ENCODE measurements around the gene C14orf180.

C14orf180 gene

GRCh38 chr14:104586832-104587620, 7.5 kb downstream of the C14orf180 start:
- H3K36me3 ChIP-seq (ENCODE audit: insufficient read depth, low read length), result no peaks in the 10 kb centered on the region
- no peak overlapping the region for H3K9ac ChIP-seq (ENCODE audit: low read depth, low read length)
- no peaks in the 10 kb centered on the region; the same call in 1 of the 2 replicates for H3K4me1 ChIP-seq (ENCODE audit: insufficient read depth, low read length)
- H3K9me3 ChIP-seq (ENCODE audit: control insufficient read depth, insufficient read depth, low read length), result no peaks in the 10 kb centered on the region

DNA sequence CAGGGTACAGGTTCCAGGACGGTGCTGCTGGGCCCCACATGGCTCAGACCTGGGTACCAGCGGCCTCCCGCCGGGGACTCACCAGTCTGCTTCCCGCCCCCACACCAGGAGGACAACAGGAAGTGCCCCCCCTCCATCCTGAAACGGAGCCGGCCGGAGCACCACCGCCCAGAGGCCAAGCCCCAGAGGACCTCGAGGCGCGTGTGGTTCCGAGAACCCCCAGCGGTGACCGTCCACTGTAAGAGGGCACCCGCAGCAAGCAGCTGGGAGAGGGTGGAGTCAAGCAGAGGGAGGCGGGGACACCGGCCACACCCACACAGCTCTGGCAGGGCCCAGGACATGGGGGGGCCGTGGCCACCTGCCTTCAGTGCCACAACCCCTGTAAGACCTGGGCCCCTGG, 8.1 kb downstream of the C14orf180 start:
- Histone ChIP-seq H3K9ac (ENCODE audit: low read depth, low read length) (no peak overlapping the region), H3K36me3 (ENCODE audit: insufficient read depth, low read length) (no peaks in the 10 kb centered on the region), H3K9me3 (ENCODE audit: control insufficient read depth, insufficient read depth, low read length) (no peaks in the 10 kb centered on the region), H3K4me1 (ENCODE audit: insufficient read depth, low read length) (no peaks in the 10 kb centered on the region; the same call in 1 of the 2 replicates)

GRCh38 chr14:104588066-104588857, 8.7 kb downstream of the C14orf180 start:
- Histone ChIP-seq H3K36me3 (ENCODE audit: insufficient read depth, low read length) (no peaks in the 10 kb centered on the region), H3K4me1 (ENCODE audit: insufficient read depth, low read length) (no peaks in the 10 kb centered on the region; the same call in 1 of the 2 replicates), H3K9me3 (ENCODE audit: control insufficient read depth, insufficient read depth, low read length) (no peaks in the 10 kb centered on the region), H3K9ac (ENCODE audit: low read depth, low read length) (no peak overlapping the region)

DNA sequence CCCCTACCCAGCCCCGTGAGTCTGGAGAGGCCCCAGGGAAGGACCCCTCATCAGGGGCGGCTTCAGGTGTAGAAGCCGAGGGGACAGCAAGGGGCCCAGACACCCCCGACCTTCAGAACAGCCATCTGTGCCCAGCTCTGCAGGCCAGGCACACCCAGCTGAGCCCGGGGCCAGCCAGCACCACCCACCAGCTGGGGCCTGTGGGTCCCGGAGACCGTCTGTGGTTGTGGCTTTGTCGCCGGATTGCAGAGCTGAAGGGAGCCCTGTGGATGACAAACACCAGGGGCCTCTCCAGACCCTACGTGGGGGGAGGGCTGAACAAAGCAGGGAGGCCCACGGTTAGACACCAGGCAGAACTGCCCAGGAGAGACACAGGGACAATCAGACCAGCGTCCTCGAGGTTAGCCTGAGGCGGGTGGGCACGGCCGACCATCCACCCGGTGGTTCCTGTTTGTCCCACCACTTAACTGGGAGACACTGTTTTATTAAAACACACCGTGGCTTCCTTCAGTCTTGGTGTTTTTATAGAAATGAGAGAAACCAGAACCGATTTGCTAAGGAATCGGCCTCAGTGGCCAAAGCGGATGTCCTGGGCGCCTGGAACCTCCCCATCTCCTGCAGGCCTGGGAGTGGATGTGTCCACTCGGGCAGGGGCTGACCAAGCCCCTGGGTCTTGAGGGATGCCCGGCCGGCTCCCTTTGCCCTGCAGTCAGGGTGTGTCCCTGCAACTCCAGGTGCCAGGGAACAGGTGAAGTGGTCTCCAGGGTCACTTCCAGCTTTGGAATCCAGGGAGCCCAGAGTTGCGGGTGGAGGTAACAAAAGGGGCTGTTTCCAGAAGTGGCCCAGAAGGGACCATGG, 10.0 kb downstream of the C14orf180 start:
- Histone ChIP-seq H3K4me1 (ENCODE audit: insufficient read depth, low read length) (no peaks in the 10 kb centered on the region; the same call in 1 of the 2 replicates), H3K36me3 (ENCODE audit: insufficient read depth, low read length) (no peaks in the 10 kb centered on the region), H3K9ac (ENCODE audit: low read depth, low read length) (no peak overlapping the region), H3K9me3 (ENCODE audit: control insufficient read depth, insufficient read depth, low read length) (no peaks in the 10 kb centered on the region)

- no peaks in the 10 kb centered on the region; the same call in 1 of the 2 replicates for H3K4me1 ChIP-seq (ENCODE audit: insufficient read depth, low read length)
- no peak overlapping the region for H3K9ac ChIP-seq (ENCODE audit: low read depth, low read length)
- H3K36me3 ChIP-seq (ENCODE audit: insufficient read depth, low read length), result no peaks in the 10 kb centered on the region
- no peaks in the 10 kb centered on the region for H3K9me3 ChIP-seq (ENCODE audit: control insufficient read depth, insufficient read depth, low read length)
Observed at GRCh38 chr14:104590240-104590965, 10.8 kb downstream of the C14orf180 start.

DNA sequence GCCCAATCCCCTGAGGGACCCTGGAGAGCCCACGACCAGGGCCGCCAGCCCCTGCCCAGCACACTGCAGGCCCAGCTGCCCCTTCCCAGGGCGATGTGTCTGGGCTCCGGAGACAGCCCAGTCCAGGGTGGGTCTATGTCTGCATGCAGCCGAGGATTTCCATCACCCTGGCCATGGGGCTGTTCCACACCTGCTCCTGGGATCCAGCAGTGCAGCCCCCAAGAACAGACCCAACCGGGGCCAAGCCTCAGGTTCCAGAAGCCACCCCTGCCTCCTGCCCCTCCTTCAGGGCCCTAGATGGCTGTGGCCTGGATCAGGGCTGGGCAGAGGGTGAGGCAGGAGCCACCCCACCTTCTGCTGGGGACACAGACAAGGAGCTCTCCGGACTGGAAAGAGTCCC, 11.5 kb downstream of the C14orf180 start:
- Histone ChIP-seq H3K9me3 (ENCODE audit: control insufficient read depth, insufficient read depth, low read length) (no peaks in the 10 kb centered on the region), H3K9ac (ENCODE audit: low read depth, low read length) (no peak overlapping the region), H3K4me1 (ENCODE audit: insufficient read depth, low read length) (no peaks in the 10 kb centered on the region; the same call in 1 of the 2 replicates), H3K36me3 (ENCODE audit: insufficient read depth, low read length) (no peaks in the 10 kb centered on the region)

DNA sequence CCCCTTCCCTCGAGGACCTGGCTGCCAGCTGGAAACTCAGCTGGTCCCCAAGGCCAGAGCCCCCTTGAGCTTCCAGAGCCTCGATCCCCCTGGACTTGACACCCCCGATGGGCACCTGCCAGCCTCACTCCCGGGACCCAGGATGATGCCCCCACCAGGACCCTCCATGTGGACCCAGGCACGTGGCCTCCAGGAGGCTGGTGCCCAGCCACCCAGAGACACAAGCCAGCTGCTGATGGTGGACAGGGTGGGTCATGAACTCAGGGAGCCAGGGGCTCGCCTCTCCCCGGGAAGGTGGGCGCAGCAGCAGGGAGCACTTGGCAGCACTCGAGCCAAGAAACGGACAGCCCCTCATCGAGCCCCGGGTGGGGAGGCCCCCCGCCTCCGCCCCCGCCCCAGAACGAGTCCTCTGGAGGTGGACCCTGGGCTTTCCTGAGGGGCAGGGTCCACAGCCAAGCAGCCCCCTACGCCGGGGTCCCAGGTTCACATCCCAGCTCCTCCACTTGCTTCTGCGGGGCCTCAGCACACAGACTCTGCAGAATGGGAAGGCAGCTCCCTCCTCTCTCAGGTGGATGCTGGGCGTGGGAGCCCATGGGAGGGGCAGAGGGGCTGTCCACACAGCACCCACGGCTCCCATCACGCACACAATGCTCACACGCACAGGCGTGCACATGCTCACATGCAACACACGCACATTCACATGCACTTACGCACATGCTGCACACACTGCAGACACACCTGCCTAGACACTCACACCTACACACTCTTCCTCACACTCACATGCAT, 12.1 kb downstream of the C14orf180 start:
- Histone ChIP-seq H3K9me3 (ENCODE audit: control insufficient read depth, insufficient read depth, low read length) (no peaks in the 10 kb centered on the region), H3K4me1 (ENCODE audit: insufficient read depth, low read length) (no peaks in the 10 kb centered on the region; the same call in 1 of the 2 replicates), H3K9ac (ENCODE audit: low read depth, low read length) (no peak overlapping the region), H3K36me3 (ENCODE audit: insufficient read depth, low read length) (no peaks in the 10 kb centered on the region)

DNA sequence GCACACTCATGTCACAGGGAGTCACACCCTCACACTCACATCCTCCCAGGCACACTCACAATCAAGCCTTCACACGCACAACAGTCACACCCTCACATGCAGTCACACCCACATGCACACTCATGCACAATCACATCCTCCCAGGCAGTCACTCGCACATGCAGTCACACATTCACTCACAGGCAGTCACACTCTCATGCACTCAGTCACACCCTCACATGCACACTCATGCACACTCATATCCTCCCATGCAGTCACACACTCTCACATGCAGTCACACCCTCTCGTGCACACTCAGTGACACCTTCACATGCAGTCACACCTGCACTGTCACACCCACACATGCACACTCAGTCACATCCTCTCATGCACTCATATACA, 12.7 kb downstream of the C14orf180 start:
- Histone ChIP-seq H3K9ac (ENCODE audit: low read depth, low read length) (no peak overlapping the region), H3K36me3 (ENCODE audit: insufficient read depth, low read length) (no peaks in the 10 kb centered on the region), H3K9me3 (ENCODE audit: control insufficient read depth, insufficient read depth, low read length) (no peaks in the 10 kb centered on the region), H3K4me1 (ENCODE audit: insufficient read depth, low read length) (no peaks in the 10 kb centered on the region; the same call in 1 of the 2 replicates)

DNA sequence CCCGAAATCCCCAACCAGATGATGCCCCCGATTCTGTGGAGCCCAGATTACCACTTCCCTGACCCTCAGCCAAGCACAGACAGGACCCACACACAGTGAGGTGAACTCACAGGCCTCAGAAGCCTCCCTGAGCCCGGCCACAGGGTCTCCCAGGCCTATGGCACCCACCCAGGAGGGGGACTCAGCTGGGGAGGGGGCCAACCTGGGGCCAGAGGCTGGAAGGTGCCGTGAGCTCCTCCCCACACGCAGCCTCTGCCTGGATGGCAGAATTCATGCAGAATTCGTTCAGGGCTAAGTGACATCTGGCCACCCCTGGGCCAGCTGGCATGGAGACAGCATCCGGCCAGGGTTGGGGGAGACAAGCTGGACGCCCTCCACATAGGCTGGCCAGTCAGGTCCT, 13.2 kb downstream of the C14orf180 start:
- H3K9me3 ChIP-seq (ENCODE audit: control insufficient read depth, insufficient read depth, low read length), result no peaks in the 10 kb centered on the region
- no peaks in the 10 kb centered on the region for H3K36me3 ChIP-seq (ENCODE audit: insufficient read depth, low read length)
- no peaks in the 10 kb centered on the region; the same call in 1 of the 2 replicates for H3K4me1 ChIP-seq (ENCODE audit: insufficient read depth, low read length)
- H3K9ac ChIP-seq (ENCODE audit: low read depth, low read length), result no peak overlapping the region

GRCh38 chr14:104593241-104593701, 13.7 kb downstream of the C14orf180 start:
- H3K4me1 ChIP-seq (ENCODE audit: insufficient read depth, low read length), result no peaks in the 10 kb centered on the region
- no peaks in the 10 kb centered on the region for H3K9me3 ChIP-seq (ENCODE audit: control insufficient read depth, insufficient read depth, low read length)
- no peaks in the 10 kb centered on the region for H3K36me3 ChIP-seq (ENCODE audit: insufficient read depth, low read length)
- H3K9ac ChIP-seq (ENCODE audit: low read depth, low read length), result no peak overlapping the region

- H3K4me1 ChIP-seq (ENCODE audit: insufficient read depth, low read length), result no peaks in the 10 kb centered on the region
- no peaks in the 10 kb centered on the region for H3K36me3 ChIP-seq (ENCODE audit: insufficient read depth, low read length)
- H3K9ac ChIP-seq (ENCODE audit: low read depth, low read length), result no peak overlapping the region
- no peaks in the 10 kb centered on the region for H3K9me3 ChIP-seq (ENCODE audit: control insufficient read depth, insufficient read depth, low read length)
Observed at GRCh38 chr14:104593710-104594136, 14.2 kb downstream of the C14orf180 start.

DNA sequence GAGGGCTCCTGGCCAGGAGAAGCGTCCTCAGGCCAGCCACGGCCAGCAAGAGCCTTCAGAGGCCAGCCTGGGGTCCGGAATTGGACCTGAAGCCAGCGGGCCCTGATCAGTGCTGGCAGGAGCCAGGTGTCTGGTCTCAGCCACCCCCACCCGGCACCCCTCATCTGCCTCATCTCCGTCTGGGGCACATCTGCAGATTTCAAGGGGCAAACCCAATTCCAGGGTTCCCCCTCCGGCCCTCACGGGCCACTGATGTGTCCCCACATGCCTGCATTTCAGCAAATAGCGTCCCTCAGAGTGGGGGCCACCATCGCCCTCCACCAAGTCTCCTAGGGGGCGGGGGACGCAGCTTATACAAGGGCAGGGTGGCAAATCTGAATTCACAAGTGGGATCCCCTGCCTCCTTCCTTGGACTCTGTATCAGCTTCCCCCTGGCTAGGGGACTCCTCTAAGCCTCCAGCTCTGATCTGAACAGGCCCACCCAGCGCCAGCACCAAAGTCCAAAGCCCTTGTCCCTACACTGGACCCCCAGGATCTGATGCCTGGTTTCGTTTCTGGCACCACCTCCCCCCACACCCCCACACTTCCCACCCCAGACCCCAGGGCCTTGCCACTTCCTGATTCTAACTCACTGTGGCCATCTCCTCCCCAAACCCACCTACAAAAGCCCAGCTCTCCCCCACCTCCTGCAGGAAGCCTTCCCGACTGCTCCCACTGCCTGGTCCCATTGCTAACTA, 14.9 kb downstream of the C14orf180 start:
- H3K36me3 ChIP-seq (ENCODE audit: insufficient read depth, low read length), result no peaks in the 10 kb centered on the region
- no peaks in the 10 kb centered on the region for H3K4me1 ChIP-seq (ENCODE audit: insufficient read depth, low read length)
- no peak overlapping the region for H3K9ac ChIP-seq (ENCODE audit: low read depth, low read length)
- H3K9me3 ChIP-seq (ENCODE audit: control insufficient read depth, insufficient read depth, low read length), result no peaks in the 10 kb centered on the region

All from ES-I3 (cell line).